Stimulated activated CD4-positive, alpha-beta T cell treated with anti-CD3 and anti-CD28 coated beads, Interleukin-15, amount 100 ng/mL, for 48 hours (primary cell): ENCODE measurements around the gene PLEKHA7.
"Not testable (repeated sequence)": the region's sequence is repeated elsewhere in the genome, so short reads cannot be mapped to it uniquely, and the experiment has no call there.

Source experiments
- DNase-seq, 2 donors: peaks; one replicate each; pipeline ENCODE4 v3.0.0-alpha.2; 2020; ENCODE audit warnings: low read depth in 2 of 2

PLEKHA7 gene

DNA sequence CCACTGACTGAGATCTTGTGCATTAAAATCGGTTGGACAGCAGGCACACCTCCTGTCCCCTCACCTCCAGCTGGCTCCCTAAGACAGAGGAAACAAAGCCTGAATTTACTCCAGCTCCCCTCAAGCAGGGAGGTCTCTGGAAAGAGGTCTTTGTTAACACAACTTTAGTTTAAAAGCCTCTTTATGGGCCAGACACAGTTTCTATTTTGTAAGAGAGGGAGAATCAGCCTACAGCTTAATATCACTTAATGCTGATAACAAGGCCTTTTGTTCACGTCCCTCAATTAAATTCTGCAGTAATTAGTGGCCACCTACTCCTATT lies 36.3 kb downstream of the PLEKHA7 start:
- DNase-seq: no peak

GRCh38 chr11:16977136-16977993 lies 36.8 kb downstream of the PLEKHA7 start:
- no peak for DNase-seq

- no peak for DNase-seq
Observed at GRCh38 chr11:16976379-16976778, 37.8 kb downstream of the PLEKHA7 start.

DNA sequence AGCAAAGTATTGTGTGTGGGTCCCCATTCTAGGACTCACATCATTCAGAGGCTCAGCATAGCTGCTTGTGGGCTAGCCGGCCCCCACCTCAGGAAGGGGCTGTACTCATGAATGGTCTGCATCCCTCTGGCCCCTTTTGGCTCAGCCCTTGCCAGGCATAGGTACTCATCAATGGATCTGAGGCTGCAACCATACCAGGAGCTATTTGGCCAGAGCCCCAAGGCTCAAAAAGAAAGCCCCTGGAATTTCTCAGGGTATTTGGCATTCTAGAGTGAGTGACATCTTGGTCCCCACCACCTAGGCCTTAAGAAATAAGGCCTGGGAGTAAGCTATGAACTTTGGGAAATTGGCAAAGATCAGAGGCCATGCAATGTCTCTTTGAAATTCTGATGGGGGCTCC lies 38.3 kb downstream of the PLEKHA7 start:
- no peak for DNase-seq

DNA sequence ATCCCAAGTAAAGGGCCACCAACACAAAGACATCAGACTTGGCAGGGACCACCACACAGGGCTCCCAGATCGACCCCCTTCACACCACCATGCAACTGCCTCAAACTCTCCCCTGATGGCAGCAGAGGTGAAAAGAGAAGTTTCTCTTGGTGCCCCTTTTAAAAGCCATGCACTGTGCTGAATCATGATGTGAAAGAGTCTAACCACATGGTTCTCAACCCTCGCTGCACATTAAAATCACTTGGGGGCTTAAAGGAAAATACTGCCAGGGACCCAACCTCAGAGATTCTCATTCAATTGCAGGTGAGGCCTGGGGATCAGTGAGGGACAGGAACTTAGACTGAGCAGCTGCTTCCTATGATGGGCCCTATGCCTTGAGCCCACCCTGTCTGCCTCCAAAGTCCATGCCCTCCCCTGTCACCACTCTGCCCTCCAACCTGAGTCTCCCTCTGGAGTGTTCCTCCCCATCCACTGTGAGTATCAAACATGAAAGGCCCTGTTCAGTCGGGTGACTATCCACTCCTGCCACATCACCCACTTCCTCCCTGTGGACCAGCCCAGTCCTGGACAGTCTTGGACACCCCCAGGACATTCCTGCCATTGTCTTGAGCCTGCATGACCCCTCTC lies 40.8 kb downstream of the PLEKHA7 start:
- DNase-seq: no peak

DNA sequence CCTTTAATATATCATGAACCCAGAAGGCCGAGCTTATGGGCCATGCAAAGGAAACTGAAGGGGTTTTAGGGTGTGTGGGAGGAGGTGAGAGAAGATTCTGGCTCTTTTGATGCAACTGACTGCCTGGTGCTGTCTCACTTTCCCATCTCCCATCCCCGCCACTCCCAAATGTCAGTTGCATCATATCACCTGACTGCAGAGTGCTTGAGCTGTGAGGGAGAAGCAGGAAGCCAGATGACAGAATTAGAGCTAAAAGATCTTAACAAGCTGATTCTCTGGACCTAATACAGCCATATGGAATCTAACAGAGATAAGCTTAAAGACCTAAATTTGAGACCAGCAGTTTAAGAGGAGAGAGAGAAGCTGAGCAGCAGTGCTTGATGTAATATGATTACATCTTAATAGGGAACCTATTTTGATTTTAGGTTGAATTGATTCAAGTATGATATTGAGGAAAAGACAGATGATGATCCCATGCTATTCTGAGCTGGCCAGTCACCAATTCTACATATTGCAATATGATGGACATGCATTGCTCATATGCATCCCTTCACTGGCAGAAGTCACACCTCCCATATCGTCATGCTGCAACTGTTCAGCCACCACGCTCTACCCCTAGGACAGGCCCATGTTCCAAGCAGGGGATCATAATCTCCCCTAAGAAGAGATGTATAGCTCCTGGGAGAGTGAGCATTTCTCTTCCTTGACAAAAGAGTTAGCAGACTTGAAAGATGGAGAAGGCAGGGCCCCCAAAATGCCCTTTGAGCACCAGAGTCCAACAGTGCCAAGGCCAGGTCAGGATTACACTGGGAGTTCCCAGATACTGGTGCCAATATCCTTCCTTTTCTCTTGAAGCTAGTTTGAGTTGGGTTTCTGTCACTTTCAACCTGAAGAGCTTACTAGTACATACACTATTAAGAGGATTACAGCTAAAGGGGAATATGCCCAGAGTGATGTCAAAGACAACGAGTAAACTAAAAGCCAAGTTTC lies 44.9 kb downstream of the PLEKHA7 start:
- no peak for DNase-seq

DNA sequence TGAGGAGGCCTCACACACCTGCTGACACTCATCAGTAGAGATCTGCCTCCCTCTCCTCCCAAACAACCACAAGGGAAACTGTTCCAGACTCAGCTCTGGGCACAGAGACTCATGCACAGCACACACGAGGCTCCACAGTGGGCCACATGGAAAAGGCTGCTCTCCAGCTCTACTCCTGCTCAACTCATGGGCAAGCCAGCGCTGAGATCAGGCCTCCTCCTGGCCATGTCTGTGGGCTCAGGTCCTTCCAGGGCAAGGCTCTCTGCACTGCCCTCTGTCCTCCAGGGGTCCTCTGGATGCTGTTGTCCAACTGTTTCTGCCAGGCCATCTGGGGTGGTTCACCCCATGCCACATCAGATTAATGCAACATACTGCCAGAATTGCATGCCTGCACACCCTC lies 46.0 kb downstream of the PLEKHA7 start:
- DNase-seq: no peak

GRCh38 chr11:16966930-16967671 lies 47.1 kb downstream of the PLEKHA7 start:
- DNase-seq: no peak

DNA sequence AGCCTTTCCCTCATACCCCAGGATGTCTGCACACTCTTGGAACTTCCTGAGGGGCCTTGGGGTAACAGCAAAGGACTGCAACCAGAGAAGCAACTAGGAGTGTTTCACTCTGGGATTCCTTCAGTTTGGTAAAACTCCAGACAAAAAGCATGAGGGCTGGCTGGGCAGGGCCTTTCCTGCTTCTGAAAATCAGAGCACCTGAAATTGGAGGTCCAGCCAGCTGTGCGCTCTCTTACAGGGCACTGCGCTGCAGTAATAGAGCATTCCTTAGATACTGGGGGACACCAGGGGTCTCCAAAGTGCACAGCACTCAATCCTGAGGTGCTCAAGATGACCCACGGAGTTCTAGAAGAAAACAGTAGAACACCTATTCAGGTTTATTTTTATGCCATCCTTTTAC lies 49.7 kb downstream of the PLEKHA7 start:
- no peak for DNase-seq

DNA sequence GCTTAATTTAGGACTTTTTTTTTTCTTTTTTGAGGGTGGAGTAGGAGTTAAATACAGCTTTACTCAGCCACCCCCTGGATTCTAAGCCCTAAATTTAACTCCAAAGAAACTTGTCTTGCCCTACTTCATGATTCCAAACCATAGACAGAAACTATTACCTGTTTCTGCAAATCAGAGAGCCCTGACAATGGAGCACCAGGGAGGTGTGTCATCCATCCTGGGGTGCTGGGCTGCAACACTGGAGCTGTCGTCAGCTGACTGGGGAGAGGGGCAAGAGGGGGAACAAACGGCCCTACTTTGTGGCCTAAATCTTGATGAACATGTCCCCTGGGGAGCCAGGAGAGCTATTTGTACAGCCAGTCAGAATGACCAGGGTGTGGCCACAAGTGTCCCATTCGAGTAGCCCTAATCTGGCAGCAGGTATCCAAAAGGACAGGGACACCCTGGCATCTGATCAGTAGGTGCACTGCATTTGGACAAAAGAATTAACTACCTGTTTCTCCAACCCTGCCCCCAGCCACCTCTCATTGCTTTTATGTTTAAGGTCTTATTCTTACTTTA lies 50.8 kb downstream of the PLEKHA7 start:
- DNase-seq: no peak

- DNase-seq: not testable (repeated sequence)
Observed at GRCh38 chr11:16962589-16962988, 51.6 kb downstream of the PLEKHA7 start.

DNA sequence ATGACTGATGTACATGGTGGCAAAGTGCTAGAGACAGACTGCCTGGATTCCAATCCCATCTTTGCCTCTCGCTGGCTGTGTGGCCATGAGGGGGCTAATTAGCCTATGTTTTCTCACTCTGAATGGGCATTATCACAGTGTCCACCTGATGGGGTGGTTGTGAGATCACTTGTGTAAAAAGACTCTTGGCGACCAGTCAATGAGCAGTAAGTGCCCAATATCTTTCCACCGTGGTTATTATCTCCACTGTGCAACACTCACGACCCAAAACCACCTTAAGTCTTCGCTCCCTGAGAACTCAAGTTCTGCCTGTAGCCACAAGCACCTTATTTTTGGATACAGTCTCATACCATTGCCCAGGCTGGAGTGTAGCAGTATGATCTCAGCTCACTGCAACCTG lies 52.1 kb downstream of the PLEKHA7 start:
- no peak for DNase-seq

DNA sequence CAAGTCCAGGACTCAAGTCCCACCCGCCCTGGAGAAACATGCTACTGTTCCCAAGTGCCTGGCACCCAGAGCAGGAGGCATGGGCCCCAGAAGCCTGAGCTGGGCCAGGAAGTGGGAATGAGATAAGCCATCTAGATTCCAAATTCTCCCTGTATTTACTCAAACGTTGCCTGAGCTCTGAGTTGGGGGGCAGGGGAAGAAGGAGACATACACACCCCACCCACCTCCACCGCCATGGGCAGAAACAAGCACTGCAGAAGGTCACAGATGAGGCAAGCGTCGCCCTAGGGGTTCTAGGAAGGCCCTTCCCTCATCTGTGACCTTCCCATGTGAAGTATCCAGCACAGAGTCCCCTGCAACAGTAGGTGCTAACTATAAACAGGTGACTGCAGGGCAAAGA lies 54.0 kb downstream of the PLEKHA7 start:
- DNase-seq: no peak

- DNase-seq: no peak
Observed at GRCh38 chr11:16959602-16960001, 54.6 kb downstream of the PLEKHA7 start.

- no peak for DNase-seq
Observed at GRCh38 chr11:16958833-16959232, 55.4 kb downstream of the PLEKHA7 start.

GRCh38 chr11:16956538-16957153 lies 57.6 kb downstream of the PLEKHA7 start:
- no peak for DNase-seq

DNA sequence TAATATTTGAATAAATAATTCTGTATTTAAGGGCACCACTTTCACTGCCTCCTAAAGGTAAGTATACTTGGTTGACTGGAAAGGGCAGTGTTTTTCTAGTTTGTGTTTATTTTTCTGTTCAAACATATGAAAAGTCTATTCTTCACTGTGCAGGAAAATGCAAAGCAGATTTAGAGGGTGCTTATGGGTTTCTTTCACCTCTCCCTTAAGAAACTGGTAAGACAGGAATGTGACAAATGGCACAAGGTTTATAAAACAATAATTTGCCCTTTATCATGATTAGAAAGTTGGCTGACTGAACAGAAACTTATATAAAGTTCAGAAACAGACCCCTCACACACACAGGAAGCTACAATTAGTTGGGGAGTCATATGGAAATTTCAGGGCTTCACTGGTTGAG lies 60.6 kb downstream of the PLEKHA7 start:
- no peak for DNase-seq

- DNase-seq: no peak
Observed at GRCh38 chr11:16946477-16947282, 67.5 kb downstream of the PLEKHA7 start.

- DNase-seq: peak in 1 of 2 donors; percentile 31
Observed at GRCh38 chr11:16945671-16946469, 68.3 kb downstream of the PLEKHA7 start.
